Anterior cingulate cortex (tissue), 58 donors: ENCODE data around the gene JARID2.

Experiments
- DNase-seq, 58 donors: peaks; one replicate each; lab custom pipeline; 2025; lab: John Stamatoyannopoulos, UW

JARID2 gene

DNA sequence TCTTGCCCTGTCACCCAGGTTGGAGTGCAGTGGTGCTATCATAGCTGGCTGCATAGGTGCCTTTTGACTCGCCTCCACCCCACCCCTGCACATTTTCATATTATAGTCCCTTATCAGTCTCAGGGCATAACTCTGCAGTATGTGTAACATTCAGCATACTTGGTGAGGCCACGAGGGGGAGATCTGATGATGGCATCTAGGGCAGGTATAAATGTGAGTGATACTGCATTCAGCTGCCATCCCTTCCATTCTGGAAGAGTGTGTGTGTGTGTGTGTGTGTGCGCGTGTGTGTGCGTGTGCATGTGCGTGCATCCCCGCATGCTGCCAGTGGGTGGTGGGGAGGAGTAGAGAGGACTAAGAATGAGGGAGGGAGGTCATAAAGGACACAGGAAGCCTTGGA, 81.4 kb downstream of the JARID2 start:
- no peak for DNase-seq

DNA sequence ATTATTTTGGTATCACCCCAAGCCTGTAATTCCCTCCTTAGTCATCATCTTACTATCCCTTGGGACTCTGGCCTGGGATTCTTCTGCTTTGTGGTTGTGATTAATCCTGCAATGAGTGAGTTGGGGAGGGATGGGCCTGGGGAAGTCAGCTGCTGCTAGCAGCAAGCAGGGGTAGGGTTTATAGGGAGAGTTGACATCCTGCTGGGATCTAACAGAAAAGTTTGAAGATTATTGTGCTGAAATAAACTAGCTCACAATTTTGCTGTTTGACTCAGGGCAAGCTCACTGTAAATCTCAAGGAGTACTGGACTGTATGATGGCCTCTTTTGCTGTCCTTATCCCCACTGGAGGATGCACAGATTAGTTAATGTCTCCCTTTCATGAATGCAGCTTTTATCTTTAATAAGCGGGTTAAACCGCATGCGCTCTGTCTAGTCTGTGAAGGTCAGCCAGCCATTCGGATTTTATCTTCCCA, 83.4 kb downstream of the JARID2 start:
- no peak for DNase-seq

DNA sequence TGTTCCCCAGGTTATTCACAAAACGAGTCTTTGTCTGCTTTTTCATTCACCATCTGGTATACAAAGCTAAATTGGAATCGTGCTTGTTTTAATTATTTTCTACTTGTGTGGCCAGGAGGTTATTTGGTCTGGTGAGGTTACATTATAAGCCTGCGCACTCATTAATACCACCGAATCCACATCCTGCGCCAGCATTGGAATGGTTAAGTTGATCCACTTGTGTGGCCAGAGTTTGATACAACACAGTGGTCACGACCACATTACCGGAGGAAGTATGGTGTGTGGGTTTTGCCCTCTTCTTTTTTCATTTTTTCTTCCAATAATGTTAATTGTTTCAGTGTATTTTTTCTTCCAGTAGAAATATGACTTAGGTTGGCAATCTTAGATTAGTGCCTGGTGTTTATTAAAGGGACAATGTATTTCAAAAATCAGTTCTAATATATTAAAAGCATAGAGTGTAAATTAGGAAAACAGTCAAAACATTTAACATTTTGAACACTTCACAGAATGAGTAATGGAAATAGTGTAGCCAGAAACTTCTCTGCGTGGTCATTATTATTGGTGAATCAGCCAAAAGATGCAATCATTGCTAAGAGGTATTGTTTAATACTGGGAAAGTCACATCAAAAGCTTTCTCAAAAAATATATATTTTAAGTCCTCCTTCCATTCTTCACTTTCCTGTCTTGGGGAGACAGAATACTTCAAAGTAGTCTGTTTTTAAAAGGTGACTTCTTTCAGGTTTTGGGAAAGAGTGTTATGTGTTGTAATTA, 84.5 kb downstream of the JARID2 start:
- no peak for DNase-seq

DNA sequence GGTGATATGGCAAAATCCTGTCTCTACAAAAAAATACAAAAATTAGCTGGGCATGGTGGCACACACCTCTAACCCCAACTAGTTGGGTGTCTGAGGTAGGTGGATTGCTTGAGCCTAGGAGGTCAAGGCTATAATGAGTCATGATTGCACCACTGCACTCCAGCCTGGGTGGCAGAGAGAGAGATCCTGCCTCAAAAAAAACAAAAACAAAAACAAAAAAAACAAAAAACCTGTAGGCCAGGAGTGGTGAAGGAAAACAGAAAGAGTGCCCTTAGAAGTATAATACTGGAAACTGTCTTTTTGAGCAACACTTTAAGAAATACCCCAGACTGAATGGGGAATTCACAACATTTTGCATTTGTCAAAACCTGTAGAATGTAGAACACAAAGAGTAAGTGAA, 85.3 kb downstream of the JARID2 start:
- DNase-seq: no peak

DNA sequence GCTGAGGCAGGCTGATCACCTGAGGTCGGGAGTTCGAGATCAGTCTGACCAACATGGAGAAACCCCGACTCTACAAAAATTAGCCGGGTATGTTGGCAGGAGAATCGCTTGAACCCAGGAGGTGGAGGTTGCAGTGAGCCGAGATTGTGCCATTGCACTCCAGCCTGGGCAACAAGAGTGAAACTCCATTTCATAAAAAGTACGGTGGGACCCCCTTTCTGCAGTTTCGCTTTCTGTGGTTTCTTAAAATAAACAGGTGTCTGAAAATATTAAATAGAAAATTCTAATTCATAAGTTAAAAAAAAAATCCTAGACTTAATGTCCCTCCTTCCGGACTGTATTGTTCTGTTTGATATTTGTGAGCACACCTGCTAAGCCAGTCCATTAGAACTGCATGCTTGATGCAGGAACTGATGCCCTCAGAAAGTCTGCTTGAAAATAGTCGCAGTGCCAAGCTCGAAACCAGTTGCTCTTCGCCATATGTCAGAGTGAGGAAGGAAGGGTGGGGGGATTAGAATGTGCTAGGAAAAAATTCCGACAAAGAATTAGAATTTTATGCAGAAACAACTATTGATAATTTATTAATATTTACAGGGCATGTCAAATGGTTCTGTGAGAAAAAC, 85.9 kb downstream of the JARID2 start:
- DNase-seq: no peak

DNA sequence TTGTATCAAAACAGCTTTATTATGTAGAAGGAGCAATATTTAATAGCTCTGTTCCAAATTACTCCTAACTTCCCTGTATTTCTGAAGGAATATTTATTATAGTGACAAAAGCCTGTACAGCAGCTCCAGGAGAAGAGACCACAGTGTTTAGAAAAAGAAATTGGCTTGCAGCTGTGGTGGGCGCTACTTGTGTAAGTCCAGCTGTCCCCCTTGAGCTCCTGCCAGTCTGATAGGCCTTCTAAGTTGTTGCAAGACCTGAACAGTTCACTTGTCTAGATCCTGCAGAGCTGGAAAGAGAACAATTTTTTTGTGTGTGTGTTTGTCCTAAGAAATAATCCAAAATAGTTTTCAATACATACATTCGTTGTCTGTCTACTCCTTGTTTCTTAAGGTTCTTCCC, 86.6 kb downstream of the JARID2 start:
- DNase-seq: peak in 1 of 58 donors; percentile 3

DNA sequence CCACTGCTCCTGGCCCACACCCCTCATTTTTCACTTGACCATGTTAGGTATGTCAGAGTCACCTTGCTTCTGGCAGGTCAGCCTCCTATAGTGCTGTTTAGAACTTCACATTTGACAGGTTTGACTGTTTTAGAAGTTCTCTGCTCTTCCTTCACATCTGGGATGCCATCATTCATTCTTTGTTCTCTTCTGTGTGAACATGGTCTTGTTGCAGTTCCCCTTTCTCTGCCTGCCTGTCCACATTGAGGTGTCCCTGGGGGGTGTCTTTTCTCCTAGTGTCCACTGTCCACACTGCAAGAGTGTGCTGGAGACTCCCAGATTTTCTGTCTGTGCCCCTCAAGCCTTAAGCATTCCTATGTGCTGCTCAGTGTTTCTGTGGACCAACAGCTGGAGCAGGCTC, 89.5 kb downstream of the JARID2 start:
- no peak for DNase-seq

DNA sequence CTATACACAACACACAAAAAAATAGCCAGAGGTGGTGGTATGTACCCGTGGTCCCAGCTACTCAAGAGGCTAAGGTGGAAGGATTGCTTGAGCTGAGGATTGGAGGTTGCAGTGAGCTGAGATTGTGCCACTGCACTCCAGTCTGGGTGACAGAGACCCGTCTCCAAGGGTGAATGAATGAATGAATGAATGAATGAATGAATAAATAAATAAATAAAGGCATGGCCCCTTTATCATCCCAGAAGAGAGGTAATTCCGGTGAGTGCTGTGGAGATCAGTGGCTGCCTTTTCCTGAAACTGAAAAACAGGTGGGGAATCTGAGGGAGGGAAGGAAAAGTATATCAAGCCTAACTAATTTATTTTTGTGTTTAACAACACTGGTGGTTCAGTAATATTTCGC, 90.0 kb downstream of the JARID2 start:
- no peak for DNase-seq

DNA sequence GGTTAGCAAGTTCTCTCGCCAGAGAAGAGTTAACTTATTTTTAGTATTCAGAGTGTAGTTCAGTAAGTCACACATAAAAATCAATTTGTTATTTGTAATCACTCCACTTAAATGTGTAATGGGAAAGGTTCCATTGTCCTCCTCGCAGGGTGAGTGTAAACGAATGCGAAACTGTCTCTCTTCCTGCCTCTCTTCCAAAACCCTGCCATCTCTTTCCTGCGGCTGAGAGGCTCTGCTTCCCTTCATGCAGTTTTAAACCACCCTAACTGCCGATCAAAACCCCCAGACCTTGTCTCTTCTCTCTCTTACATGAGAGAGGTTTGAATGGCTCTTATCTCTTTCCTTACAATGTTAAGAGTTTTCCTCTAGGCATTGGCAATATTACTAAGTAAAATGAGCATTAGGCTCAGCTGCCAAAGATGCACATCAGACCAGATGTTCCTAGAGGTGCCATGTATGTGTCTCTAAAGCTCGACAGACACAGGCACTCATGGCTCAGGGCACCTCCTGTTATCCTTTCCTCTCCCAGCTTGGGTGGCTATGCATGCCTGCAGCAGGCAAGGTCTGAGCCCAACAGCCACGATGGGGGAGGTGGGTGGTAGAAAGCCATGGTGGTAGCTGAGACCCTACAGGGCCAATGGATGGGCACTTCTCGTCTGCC, 91.2 kb downstream of the JARID2 start:
- no peak for DNase-seq

DNA sequence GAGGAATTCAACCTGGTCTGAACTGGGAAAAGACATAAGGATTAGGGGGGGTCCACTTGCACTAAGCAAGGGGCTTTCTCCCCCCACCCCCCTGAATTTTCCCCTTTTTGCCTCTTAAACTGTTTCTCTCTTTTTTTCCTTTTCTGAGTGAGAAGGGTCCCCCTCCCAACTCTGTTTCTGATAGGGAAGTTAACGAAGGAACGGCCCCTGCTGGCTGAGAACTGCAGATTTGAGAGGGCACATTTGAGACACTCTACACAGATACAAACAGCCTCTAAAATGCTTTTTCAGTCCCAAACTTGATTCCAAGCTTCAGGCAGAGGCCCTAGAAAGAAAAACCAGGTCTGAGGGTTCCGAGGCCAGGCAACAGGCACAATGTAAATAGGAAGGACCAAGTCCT, 91.7 kb downstream of the JARID2 start:
- no peak for DNase-seq

DNA sequence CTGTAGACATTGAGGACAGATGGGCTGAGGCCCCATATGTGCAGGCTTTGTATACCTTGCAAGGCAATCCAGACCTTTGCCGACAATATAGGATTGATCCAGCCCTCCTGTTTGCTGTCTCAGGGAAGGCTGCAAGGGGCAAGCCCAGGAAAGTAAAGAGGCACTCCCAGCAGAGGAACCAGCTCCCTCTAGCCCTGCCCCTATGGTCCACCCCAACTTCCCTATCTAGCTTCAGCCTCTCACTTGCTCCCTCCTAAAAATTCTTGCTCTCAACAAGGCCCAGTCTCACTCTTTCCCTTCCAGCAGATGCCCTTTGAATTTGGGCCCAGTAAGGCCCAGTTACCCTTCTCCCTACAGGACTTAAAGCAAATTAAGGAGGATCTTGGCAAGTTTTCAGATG, 92.6 kb downstream of the JARID2 start:
- no peak for DNase-seq

DNA sequence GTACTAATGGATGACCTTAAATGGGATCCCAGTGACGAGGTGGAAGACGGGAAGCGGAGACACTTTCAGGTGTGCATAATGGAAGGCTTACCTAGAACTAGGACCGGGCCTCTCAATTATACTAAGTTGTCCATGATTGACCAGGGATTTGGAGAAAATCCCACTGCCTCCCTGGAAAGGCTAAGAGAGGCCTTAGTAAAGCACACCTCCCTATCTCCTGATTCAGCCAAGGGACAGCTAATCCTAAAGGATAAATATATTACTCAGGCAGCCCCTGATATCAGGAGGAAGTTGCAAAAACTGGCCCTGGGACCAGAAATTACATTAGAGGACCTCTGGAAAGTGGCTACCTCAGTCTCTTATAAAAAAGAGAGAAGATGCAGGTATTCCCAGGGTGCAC, 93.2 kb downstream of the JARID2 start:
- no peak for DNase-seq

DNA sequence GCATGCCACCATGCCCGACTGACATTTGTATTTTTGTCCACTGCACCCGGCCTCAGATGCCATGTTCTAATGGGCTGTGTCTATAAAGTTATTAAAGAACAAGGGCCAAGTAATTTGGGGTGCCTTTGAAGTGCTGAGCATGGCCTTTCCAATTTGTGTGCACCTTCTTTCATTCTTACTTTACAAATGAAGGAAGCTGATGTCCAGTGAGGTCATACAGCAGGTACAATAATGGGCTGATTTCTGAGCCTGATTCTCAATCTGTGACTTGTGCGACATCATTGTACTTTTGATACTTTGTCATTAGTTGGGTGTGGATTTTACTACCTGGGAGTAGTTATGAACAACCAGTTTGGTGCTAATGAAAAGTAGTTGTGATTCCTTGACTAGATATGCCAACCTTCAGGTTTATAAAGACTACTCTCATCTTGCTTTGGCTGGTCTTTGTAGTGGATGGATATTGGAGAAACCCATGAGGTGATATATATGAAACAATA, 94.3 kb downstream of the JARID2 start:
- no peak for DNase-seq

DNA sequence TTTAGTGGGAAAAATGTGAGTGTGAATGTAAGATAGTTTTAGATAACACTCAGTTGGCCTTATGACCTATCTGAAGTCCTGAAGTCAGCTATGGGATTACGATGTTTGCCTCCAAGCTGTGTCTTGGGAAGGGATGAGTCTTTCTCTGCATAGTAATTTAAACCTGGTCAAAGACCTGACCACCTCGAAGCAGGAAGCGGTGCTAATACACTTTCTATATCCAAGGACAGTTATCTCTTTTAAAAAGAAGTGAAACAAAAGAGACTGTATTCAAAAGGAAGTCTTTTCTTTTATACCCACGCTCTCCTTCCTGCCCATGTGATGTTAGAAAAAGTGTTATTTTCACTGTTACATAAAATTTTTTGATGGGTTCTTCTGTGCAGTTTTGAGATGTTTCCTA, 94.9 kb downstream of the JARID2 start:
- DNase-seq: no peak

DNA sequence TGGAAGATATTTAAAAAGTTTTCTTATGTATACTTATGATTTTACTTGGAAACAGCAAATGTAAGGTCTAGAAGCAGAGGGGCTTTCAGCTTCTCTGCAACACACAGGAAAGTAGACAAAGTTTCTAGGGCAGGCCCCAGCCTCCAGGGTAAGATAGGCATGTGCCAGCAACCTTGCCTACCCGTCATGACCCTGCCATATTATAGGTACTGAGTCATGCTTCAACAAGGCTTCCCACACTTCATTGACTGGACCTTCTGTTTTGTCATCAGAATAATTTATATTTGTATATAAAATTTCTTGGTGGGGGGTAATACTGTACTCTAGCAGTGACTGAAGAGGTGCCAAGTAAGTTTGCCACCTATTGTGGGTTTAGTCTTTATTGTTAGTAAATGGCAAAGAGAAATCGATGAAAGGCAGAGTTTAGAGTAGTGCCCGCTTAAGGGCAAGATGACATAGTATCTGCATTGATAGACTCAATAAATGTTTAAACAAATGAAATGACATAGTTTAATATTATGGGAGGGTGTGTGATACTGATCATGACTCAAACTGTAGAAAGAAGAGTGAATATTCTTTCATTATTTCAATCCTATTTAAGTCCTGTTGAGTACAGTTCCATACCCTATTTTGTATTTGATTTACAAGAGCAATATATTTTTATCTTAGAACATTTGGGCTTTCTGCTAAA, 95.6 kb downstream of the JARID2 start:
- DNase-seq: no peak

DNA sequence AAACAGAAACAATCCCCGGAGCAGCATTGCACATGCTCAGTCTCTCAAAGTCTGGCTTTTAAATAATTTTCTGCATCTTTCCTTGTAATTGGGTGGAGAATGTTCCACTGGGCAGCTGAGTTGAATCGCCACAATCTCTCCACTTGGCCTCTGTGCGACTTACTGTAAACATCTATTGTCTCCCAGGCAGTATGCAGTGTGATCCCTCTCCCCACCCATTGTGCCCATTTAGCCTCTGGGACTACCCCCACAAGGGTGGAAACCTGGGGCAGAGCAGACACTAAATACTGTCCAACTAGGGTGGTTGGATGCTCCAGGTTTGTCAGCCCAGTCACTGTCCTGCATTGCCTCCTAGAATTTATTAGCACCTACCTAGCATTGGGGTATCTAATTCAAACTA, 96.2 kb downstream of the JARID2 start:
- DNase-seq: no peak

DNA sequence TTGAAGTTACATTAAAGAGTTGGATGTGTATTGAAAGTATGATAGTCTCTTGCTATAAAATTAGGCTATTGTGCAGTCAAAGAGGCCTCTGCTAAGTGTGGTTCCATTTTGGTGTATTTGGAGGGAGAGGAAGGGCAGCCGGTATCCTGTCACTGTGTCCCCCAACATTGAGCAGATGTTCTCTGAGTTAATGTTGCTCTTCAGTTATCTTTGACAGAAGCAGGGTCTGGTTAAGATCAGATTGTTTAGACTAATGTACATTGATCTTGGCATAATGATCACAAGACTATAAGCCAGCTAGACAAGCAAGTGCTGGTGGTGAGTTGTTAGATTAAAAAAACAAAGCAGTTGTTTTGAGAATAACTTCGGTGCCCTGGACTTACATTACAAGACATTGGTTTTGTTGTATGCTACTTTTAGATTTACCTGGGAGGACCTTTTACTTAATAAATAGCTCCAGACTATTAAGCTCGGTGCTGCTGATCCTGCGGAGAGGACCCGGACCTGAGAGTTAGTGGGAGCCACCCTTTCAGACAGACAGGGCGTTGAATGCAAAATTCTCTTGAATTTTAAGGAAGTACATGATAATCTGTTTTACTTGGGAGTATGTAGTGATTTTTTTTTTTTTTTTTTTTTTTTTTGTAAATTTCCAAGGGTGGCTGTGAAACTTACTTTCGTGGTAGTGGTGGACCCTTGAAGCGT, 97.8 kb downstream of the JARID2 start:
- DNase-seq: no peak

DNA sequence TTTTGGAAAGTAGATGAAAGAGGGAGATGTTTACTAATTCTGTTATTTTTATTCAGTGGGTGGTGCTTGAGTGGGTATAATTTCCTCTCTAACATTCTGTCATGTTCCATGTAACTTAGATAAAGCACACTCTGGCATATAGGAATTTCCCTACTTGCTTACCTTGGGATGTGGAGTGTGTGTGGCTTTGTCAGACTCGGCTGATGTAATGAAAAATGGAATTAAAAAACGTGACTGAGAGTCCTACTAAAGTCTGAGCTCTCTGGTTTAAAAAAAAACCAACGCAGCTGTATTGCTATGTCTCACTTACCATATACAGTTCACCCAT, 98.3 kb downstream of the JARID2 start:
- no peak for DNase-seq

DNA sequence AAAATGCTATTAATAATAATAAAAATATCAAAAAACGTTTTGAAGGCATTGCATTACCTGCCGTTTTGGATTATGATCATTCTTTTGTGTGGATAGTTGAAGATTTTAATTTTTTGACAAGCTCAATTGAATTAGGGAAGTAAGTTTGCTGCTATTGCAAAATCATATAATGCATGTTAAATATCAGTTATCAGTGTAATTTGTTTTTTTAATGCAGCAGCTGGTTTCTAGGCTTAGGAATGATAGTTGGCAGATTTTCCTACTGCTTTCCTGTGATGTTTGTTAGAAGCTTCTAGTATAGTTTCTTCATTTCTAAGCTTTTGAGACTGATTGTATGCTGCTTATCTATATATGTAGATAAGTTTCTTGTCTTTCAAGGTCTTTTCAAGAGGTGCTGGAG, 99.0 kb downstream of the JARID2 start:
- no peak for DNase-seq

DNA sequence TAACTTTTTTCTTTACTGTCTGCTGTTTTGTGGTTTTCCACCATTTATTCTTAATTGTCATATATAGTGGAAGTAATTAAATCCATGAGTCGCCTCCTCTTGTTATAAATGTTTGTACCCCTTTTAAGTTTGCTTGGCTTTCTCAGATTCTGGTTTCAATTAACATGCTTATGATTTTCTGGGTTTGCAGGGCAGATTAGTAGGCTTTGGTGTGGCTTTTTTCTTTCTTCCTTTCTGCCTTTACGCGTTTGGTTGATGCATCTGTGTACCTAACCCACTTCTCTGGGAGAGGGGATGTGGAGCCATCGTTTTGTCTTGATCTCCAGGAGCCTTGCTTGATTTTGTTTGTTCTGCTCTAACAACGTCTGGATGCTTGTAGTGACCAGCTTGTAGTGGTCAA, 100.4 kb downstream of the JARID2 start:
- DNase-seq: no peak

DNA sequence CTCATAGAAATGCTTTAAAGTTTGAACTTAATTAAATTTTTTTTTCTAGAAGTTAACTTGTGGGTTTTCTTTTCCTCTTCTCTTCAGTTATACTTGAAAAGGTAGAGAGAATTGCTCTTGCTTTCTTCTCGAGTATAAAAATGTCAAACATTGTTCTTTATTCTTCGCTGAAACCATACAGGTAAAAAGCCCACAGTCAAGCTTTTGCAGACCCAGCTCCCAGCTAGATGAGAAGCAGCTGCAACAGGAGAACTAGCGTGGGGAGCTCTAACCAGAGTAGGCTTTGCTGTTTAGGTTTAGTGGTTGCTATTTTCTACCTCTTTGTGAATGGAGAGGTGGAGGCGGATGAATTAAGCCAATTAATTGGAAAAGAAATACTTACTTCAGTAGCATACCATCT, 102.7 kb downstream of the JARID2 start:
- no peak for DNase-seq
